Germinal center (tissue), 1 donor: Measurements from ENCODE around the gene SIGLEC11.
"Not testable (repeated sequence)": the region's sequence is repeated elsewhere in the genome, so short reads cannot be mapped to it uniquely, and the experiment has no call there.

Source experiments
- DNase-seq: peaks from one replicate; pipeline ENCODE4 v3.0.0; 2012; ENCODE audit warnings: mixed read lengths, low spot score

SIGLEC11 gene

GRCh38 chr19:49950956-49951526 lies 9.9 kb downstream of the SIGLEC11 start:
- DNase-seq: no peak

GRCh38 chr19:49950590-49950948 lies 10.4 kb downstream of the SIGLEC11 start:
- no peak for DNase-seq

- no peak for DNase-seq
Observed at GRCh38 chr19:49949742-49950589, 11.0 kb downstream of the SIGLEC11 start.

GRCh38 chr19:49946415-49946814 lies 14.6 kb downstream of the SIGLEC11 start:
- no peak for DNase-seq

GRCh38 chr19:49944567-49944966 lies 16.4 kb downstream of the SIGLEC11 start:
- not testable (repeated sequence) for DNase-seq

GRCh38 chr19:49940482-49940791 lies 20.5 kb downstream of the SIGLEC11 start:
- DNase-seq: no peak

- no peak for DNase-seq
Observed at GRCh38 chr19:49939721-49940481, 21.1 kb downstream of the SIGLEC11 start.

GRCh38 chr19:49938662-49939061 lies 22.3 kb downstream of the SIGLEC11 start:
- no peak for DNase-seq

- peak; percentile 73 for DNase-seq
Observed at GRCh38 chr19:49937750-49938381, 23.1 kb downstream of the SIGLEC11 start.

GRCh38 chr19:49936549-49936948 lies 24.4 kb downstream of the SIGLEC11 start:
- no peak for DNase-seq

- no peak for DNase-seq
Observed at GRCh38 chr19:49933643-49934042, 27.3 kb downstream of the SIGLEC11 start.

- DNase-seq: no peak
Observed at GRCh38 chr19:49932731-49933131, 28.2 kb downstream of the SIGLEC11 start.

- DNase-seq: no peak
Observed at GRCh38 chr19:49932041-49932451, 28.9 kb downstream of the SIGLEC11 start.

GRCh38 chr19:49931293-49932040 lies 29.5 kb downstream of the SIGLEC11 start:
- DNase-seq: no peak

GRCh38 chr19:49930483-49931011 lies 30.4 kb downstream of the SIGLEC11 start:
- DNase-seq: no peak

- DNase-seq: peak; percentile 96
Observed at GRCh38 chr19:49929611-49930482, 31.1 kb downstream of the SIGLEC11 start.

GRCh38 chr19:49929121-49929610 lies 31.8 kb downstream of the SIGLEC11 start, which contains the start of the genes ATF5 and NUP62:
TSS of gene ATF5 (plus strand) at chr19:49929205. CDS start at chr19:49930851, 1,646 bp downstream.
TSS of gene NUP62 (minus strand) at chr19:49929504. CDS start at chr19:49909807, 19,697 bp downstream.
- peak; percentile 98 for DNase-seq

- no peak for DNase-seq
Observed at GRCh38 chr19:49927526-49928264, 33.3 kb downstream of the SIGLEC11 start.

GRCh38 chr19:49926515-49926914 lies 34.5 kb downstream of the SIGLEC11 start:
- no peak for DNase-seq
